IMR-90 (cell line): ENCODE measurements around the gene EBF4. TPM values are rescaled to one million over a fixed set of nuclear protein-coding genes. Genes with fewer than 3 reads are reported as not detected.

Source experiments
- ATAC-seq: fragments of 200-7000 bp; cut with Tn5 transposase; 2 replicates; pipeline ENCODE4 v1.9.1; 2020; ENCODE audit warnings: low read depth, mild to moderate bottlenecking, moderate library complexity
- BruUV-seq: library from RNA; stranded (reverse); fragments of 400-500 nt; replicated peaks from 2 replicates; lab custom pipeline; 2021; lab: Mats Ljungman, UMichigan
- CTCF ChIA-PET: fragments of 300-600 bp; formaldehyde crosslinking; extraction: SDS; loops from one replicate; lab custom pipeline; 2021; ENCODE audit warnings: antibody characterized with exemption; lab: Yijun Ruan, JAX
- POLR2A ChIA-PET: fragments of 300-600 bp; sonication (Branson Sonifier 250); formaldehyde crosslinking; loops from one replicate; lab custom pipeline; 2022; ENCODE audit warnings: antibody characterized with exemption; ENCODE audit not compliant: unreplicated experiment; lab: Charles Lee
- DNase-seq: peaks from one replicate; pipeline ENCODE4 v3.0.0; 2013
- H2AFZ ChIP-seq: replicated peaks from 2 replicates; pipeline ENCODE3; 2013; ENCODE audit warnings: low read length, mild to moderate bottlenecking; ENCODE audit not compliant: poor library complexity
- H2AK5ac ChIP-seq: 2 replicates; pipeline ENCODE4 v1.6.1; 2013; ENCODE audit warnings: low read depth, low read length, inconsistent platforms
- H2AK9ac ChIP-seq: replicated peaks from 2 replicates; pipeline ENCODE3; 2013; ENCODE audit warnings: mild to moderate bottlenecking, low read depth, low read length, moderate library complexity; ENCODE audit not compliant: poor library complexity
- H2BK120ac ChIP-seq: 2 replicates; pipeline ENCODE4 v1.6.1; 2013; ENCODE audit warnings: low read depth, low read length, inconsistent platforms
- H2BK15ac ChIP-seq: 3 replicates; pipeline ENCODE4 v1.6.1; 2013; ENCODE audit warnings: low read depth, low read length, inconsistent platforms
- H2BK20ac ChIP-seq: 2 replicates; pipeline ENCODE4 v1.6.1; 2013; ENCODE audit warnings: low read depth, mild to moderate bottlenecking, inconsistent platforms, low read length, moderate library complexity
- H2BK5ac ChIP-seq: 2 replicates; pipeline ENCODE4 v1.6.1; 2013; ENCODE audit warnings: mild to moderate bottlenecking, low read depth, low read length, inconsistent platforms; ENCODE audit not compliant: poor library complexity, severe bottlenecking
- H3K14ac ChIP-seq: replicated peaks from 2 replicates; pipeline ENCODE4 v1.6.1; 2013; ENCODE audit warnings: low read depth, low read length, inconsistent platforms
- H3K18ac ChIP-seq: 2 replicates; pipeline ENCODE4 v1.6.1; 2013; ENCODE audit warnings: low read depth, low read length, control low read depth
- H3K23ac ChIP-seq: 2 replicates; pipeline ENCODE4 v1.6.1; 2013; ENCODE audit warnings: low read depth, low read length, inconsistent platforms
- H3K27ac ChIP-seq: 2 replicates; pipeline ENCODE4 v1.5.1; 2013; ENCODE audit warnings: mild to moderate bottlenecking, control low read depth, low read length; ENCODE audit not compliant: insufficient read depth
- H3K27me3 ChIP-seq: 2 replicates; pipeline ENCODE4 v1.6.1; 2013; ENCODE audit warnings: low read length; ENCODE audit not compliant: control insufficient read depth, insufficient read depth
- H3K36me3 ChIP-seq: 2 replicates; pipeline ENCODE4 v1.6.1; 2013; ENCODE audit warnings: low read length, mixed read lengths; ENCODE audit not compliant: control insufficient read depth, insufficient read depth
- H3K4ac ChIP-seq: 2 replicates; pipeline ENCODE4 v1.6.1; 2013; ENCODE audit warnings: low read depth, low read length, inconsistent platforms
- H3K4me1 ChIP-seq: 2 replicates; pipeline ENCODE4 v1.6.1; 2013; ENCODE audit warnings: low read length, mixed read lengths; ENCODE audit not compliant: control insufficient read depth, insufficient read depth
- H3K4me2 ChIP-seq: 2 replicates; pipeline ENCODE4 v1.6.1; 2013; ENCODE audit warnings: low read depth, mild to moderate bottlenecking, control low read depth, low read length, moderate library complexity
- H3K4me3 ChIP-seq: 2 replicates; pipeline ENCODE4 v1.5.1; 2013; ENCODE audit warnings: low read depth, mild to moderate bottlenecking, control low read depth, low read length, moderate library complexity; ENCODE audit not compliant: insufficient read depth
- H3K56ac ChIP-seq: 2 replicates; pipeline ENCODE4 v1.6.1; 2013; ENCODE audit warnings: low read length, inconsistent platforms; ENCODE audit not compliant: insufficient read depth; ENCODE audit errors: extremely low read depth
- H3K79me1 ChIP-seq, 2 experiments: 2 replicates each; pipeline ENCODE4 v1.6.1; 2013; ENCODE audit warnings: low read length in 2 of 2, inconsistent platforms in 1 of 2, low read depth in 1 of 2
- H3K9ac ChIP-seq: 2 replicates; pipeline ENCODE4 v1.6.1; 2013; ENCODE audit warnings: low read depth, low read length, control low read depth
- H3K9me1 ChIP-seq: 2 replicates; pipeline ENCODE4 v1.6.1; 2013; ENCODE audit warnings: low read length, inconsistent platforms; ENCODE audit not compliant: insufficient read depth
- H3K9me3 ChIP-seq: 2 replicates; pipeline ENCODE4 v1.6.1; 2013; ENCODE audit warnings: low read length; ENCODE audit not compliant: control insufficient read depth, insufficient read depth
- H4K20me1 ChIP-seq: 2 replicates; pipeline ENCODE4 v1.6.1; 2013; ENCODE audit warnings: low read length, inconsistent platforms; ENCODE audit not compliant: insufficient read depth
- H4K5ac ChIP-seq: 2 replicates; pipeline ENCODE4 v1.6.1; 2013; ENCODE audit warnings: mild to moderate bottlenecking, low read depth, low read length, control low read depth
- H4K8ac ChIP-seq, 2 experiments: 2 replicates each; pipeline ENCODE4 v1.6.1; 2013; ENCODE audit warnings: low read depth in 2 of 2, low read length in 2 of 2, control low read depth in 1 of 2, inconsistent platforms in 1 of 2
- H4K91ac ChIP-seq: 2 replicates; pipeline ENCODE4 v1.6.1; 2013; ENCODE audit warnings: low read depth, low read length, inconsistent platforms; ENCODE audit not compliant: insufficient read depth
- BHLHE40 ChIP-seq: fragments of 150-350 bp; IDR thresholded peaks from 2 replicates; pipeline ENCODE4 v1.6.1; 2016; ENCODE audit warnings: mild to moderate bottlenecking, low read depth, low read length
- MAFK ChIP-seq: IDR thresholded peaks from 2 replicates; pipeline ENCODE4 v1.6.1; 2012; ENCODE audit warnings: low read depth, low read length, improper control_type of control experiment
- WGBS, 2 experiments: methylation state at CpG; one replicate each; pipeline versions ENCODE4 v1.1.5 to v1.1.7; 2013; ENCODE audit warnings: missing lambda C conversion rate in 2 of 2; ENCODE audit not compliant: insufficient read length in 1 of 2; ENCODE audit errors: extremely low coverage in 2 of 2; 5-methylcytosine and 5-hydroxymethylcytosine counted together
- dilution Hi-C: fragments of 300-500 bp; cut with HindIII; formaldehyde crosslinking; loops from one replicate; pipeline ENCODE4 v1.14.3; 2018; ENCODE audit warnings: low sequenced_read_pairs; ENCODE audit not compliant: unreplicated experiment
- in situ Hi-C: fragments of 300-500 bp; cut with MboI; formaldehyde crosslinking; loops from 3 replicates; pipeline ENCODE4 v1.14.3; 2019; ENCODE audit warnings: low sequenced_read_pairs, inconsistent platforms, mixed read lengths
- intact Hi-C: fragments of 100-400 bp; cut with micrococcal nuclease; formaldehyde crosslinking; loops from 2 replicates; pipeline ENCODE4 v1.10.0; 2022
- polyA plus RNA-seq, 3 experiments: library from polyadenylated mRNA; depleted of rRNA; stranded (reverse); fragments of >200 nt; gene quantifications; 2 replicates each; pipeline ENCODE4 v1.2.3, GENCODE V29; 2012; ENCODE audit warnings: low replicate concordance in 1 of 3
- total RNA-seq: library from RNA; depleted of rRNA; stranded (reverse); fragments of >200 nt; gene quantifications from 2 replicates; pipeline ENCODE4 v1.2.3, GENCODE V29; 2012

EBF4 gene
- total and polyA plus RNA-seq, 2 of the 4 experiments (the other 2 are of a cell fraction): 0.18 to 1.1 TPM

DNA sequence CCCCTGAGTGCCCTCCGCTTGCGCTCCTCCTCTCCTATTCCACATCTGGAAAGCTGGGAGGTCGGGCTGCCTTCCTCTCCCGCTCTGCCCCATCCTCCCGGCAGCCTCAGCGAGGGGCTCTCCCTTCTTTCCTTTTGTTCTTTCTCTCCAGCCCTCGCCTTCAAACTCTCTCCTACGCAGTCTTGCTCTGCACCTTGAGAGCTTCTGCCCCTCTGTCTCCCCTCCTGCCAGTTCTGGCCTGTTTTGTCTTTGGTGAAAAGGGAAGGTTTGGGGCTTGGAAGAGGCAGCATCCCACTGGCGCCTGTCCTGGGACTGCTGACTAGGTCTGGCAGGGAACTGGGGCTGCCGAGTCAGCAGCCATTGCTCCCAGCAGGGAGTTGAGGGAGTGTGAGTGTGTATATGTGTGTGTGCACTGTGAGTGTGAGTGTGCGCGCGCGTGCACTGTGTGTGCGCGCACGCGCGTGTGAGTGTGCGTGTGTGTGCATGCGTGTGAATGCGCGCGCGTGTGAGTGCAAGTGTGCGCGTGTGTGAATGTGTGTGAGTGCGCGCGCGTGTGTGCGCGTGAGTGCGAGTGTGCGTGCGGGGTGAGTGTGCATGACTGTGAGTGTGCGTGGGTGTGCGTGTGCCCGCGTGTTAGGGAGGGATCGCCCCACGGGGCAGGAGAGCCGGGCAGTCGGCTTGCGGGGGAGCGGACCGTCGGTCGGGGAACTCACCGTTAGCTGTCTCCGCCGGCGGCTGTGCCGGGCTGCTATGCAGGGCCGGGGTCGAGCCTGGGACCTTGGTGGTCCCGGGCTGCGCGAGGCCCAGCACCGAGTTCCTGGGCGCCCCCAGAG lies 107.3 kb downstream of the EBF4 start:
- dilution Hi-C loops (no loop called here), in situ Hi-C loops (loop anchor here (25.0 kb wide), 1 partner anchor 688 kb away; the partner anchor contains the start of gene STK35), intact Hi-C loops (loop anchor here (2.0 kb wide), 1 partner anchor 41 kb away; the partner anchor contains the start of genes PCED1A and VPS16)
- H3K4ac ChIP-seq: 0 out of 2 replicates have a peak overlapping the region, but pooled peaks have one; percentile 45
- peak overlapping the region; percentile 32; the same call in 1 of the 2 replicates for H3K27ac ChIP-seq
- H3K14ac ChIP-seq: 0 out of 2 replicates have a peak overlapping the region, but pooled peaks have one; percentile 11
- peak overlapping the region; percentile 44; the same call in 1 of the 2 replicates for H2BK120ac ChIP-seq
- no peaks in the 10 kb centered on the region for H3K9me1 ChIP-seq
- 0 out of 2 replicates have a peak, but pooled peaks cover 9% of the 10 kb centered on the region for H3K9me3 ChIP-seq
- H3K36me3 ChIP-seq: no peaks in the 10 kb centered on the region; the same call in 1 of the 2 replicates
- H2AFZ ChIP-seq: peak overlapping the region; percentile 84
- no peaks in the 10 kb centered on the region for H3K79me1 ChIP-seq
- no peak overlapping the region for H2BK5ac ChIP-seq
- H4K20me1 ChIP-seq: no peaks in the 10 kb centered on the region
- H3K4me2 ChIP-seq: peak overlapping the region; percentile 58
- ChIA-PET CTCF (interaction anchor here (1.0 to 1.2 kb wide), 2 partner anchors 29 to 44 kb away, joined by 3 to 5 read pairs; no protein-coding TSS in a partner anchor), POLR2A (no interaction called here)
- H3K56ac ChIP-seq: no peak overlapping the region
- TF ChIP-seq BHLHE40 (no peak), MAFK (peak; percentile 37; the same call in 1 of the 2 replicates)
- H3K9ac ChIP-seq: peak overlapping the region; percentile 50; the same call in 1 of the 2 replicates
- DNase-seq: peak; percentile 7
- 4% methylated on average over 13 of the region's 61 CpGs; no CpG with 5 or more reads in 1 of the 2 experiments for WGBS, 2 experiments
- H4K91ac ChIP-seq: no peak overlapping the region; the same call in 1 of the 2 replicates
- H2AK9ac ChIP-seq: no peak overlapping the region
- H4K5ac ChIP-seq: peak overlapping the region; percentile 32; the same call in 1 of the 2 replicates
- no peak overlapping the region for H2BK15ac ChIP-seq
- no peak overlapping the region; the same call in 1 of the 2 replicates for H3K18ac ChIP-seq
- peak overlapping the region; percentile 5 to 62; a peak in 2 of 4 replicates for H4K8ac ChIP-seq
- no peak overlapping the region for H3K23ac ChIP-seq
- H2BK20ac ChIP-seq: no peak overlapping the region
- peaks cover under 1% of the 10 kb centered on the region; the same call in 1 of the 2 replicates for H3K4me1 ChIP-seq
- H2AK5ac ChIP-seq: no peak overlapping the region
- H3K27me3 ChIP-seq: peaks cover 53% of the 10 kb centered on the region
- BruUV-seq: no TSS peak
- peak; percentile 71 for ATAC-seq
- H3K4me3 ChIP-seq: peak overlapping the region; percentile 25
